Endodermal cell (in vitro differentiated cells): ENCODE results near the gene ADPRS. TPM values are rescaled to one million over a fixed set of nuclear protein-coding genes. Genes with fewer than 3 reads are reported as not detected.

ENCODE experiments used
- DNase-seq: peaks from one replicate; pipeline ENCODE4 v3.0.0-alpha.2; 2017
- H3K27ac ChIP-seq: 2 replicates; pipeline ENCODE4 v1.5.1; 2013; ENCODE audit warnings: mild to moderate bottlenecking, low read depth, low read length, moderate library complexity
- H3K27me3 ChIP-seq: 2 replicates; pipeline ENCODE4 v1.6.1; 2013; ENCODE audit warnings: mild to moderate bottlenecking, low read length, moderate library complexity; ENCODE audit not compliant: insufficient read depth, control insufficient read depth, poor library complexity, severe bottlenecking
- H3K36me3 ChIP-seq: 2 replicates; pipeline ENCODE4 v1.7.0; 2013; ENCODE audit warnings: mild to moderate bottlenecking, low read length, moderate library complexity; ENCODE audit not compliant: control insufficient read depth, insufficient read depth
- H3K4me1 ChIP-seq: one replicate; pipeline ENCODE4 v1.7.0; 2013; ENCODE audit warnings: low read length; ENCODE audit not compliant: control insufficient read depth, insufficient read depth
- H3K4me3 ChIP-seq: 2 replicates; pipeline ENCODE4 v1.5.1; 2013; ENCODE audit warnings: mild to moderate bottlenecking, low read length, moderate library complexity
- H3K9ac ChIP-seq: 2 replicates; pipeline ENCODE4 v1.6.1; 2013; ENCODE audit warnings: mild to moderate bottlenecking, low read length, moderate library complexity; ENCODE audit not compliant: poor library complexity, severe bottlenecking; ENCODE audit errors: extremely low read depth
- H3K9me3 ChIP-seq: 2 replicates; pipeline ENCODE4 v1.6.1; 2013; ENCODE audit warnings: mild to moderate bottlenecking, low read length, moderate library complexity; ENCODE audit not compliant: control insufficient read depth
- H3K27ac Mint-ChIP-seq: 2 replicates; pipeline ENCODE4 v1.8.0; 2020; ENCODE audit warnings: mixed read lengths
- H3K27me3 Mint-ChIP-seq: 2 replicates; pipeline ENCODE4 v1.8.0; 2021; ENCODE audit warnings: mild to moderate bottlenecking, mixed read lengths; ENCODE audit not compliant: insufficient read depth
- H3K36me3 Mint-ChIP-seq: 2 replicates; pipeline ENCODE4 v1.8.0; 2020; ENCODE audit warnings: low read depth, mixed read lengths
- H3K4me1 Mint-ChIP-seq: 2 replicates; pipeline ENCODE4 v1.8.0; 2020; ENCODE audit warnings: mixed read lengths
- H3K4me3 Mint-ChIP-seq: 2 replicates; pipeline ENCODE4 v1.8.0; 2020; ENCODE audit warnings: mild to moderate bottlenecking, moderate library complexity, mixed read lengths
- H3K9me3 Mint-ChIP-seq: 2 replicates; pipeline ENCODE4 v1.8.0; 2020; ENCODE audit warnings: mild to moderate bottlenecking, mixed read lengths
- WGBS, 2 experiments: methylation state at CpG; one replicate each; pipeline versions ENCODE4 v1.1.5 to v1.1.7; 2013; ENCODE audit warnings: missing lambda C conversion rate in 2 of 2, mixed read lengths in 1 of 2; ENCODE audit not compliant: insufficient coverage in 1 of 2, insufficient read length in 1 of 2; 5-methylcytosine and 5-hydroxymethylcytosine counted together
- total RNA-seq, 2 donors: library from RNA; stranded (reverse); fragmentation: NEBNext Ultra II Directional in 1 of 2; extraction: Animal tissue kit (Norgen Biotek cat#: 25700) in 1 of 2; gene quantifications; 2 replicates in 1 of 2; 3 replicates in 1 of 2; pipeline ENCODE4 v1.2.1, GENCODE V29; 2021
- TF ChIP-seq, protein P1 (sequence below): fragments of 200-600 bp; sonication (generic); conservative IDR thresholded peaks from 2 replicates; pipeline ENCODE4 v1.5.0; 2021; ENCODE audit warnings: antibody characterized with exemption, mild to moderate bottlenecking

ADPRS gene
- total RNA-seq, 2 donors from 2014 or later = 22.1 to 25.3 TPM

GRCh38 chr1:36109041-36109679 is 20.5 kb downstream of the ADPRS start:
- 91 to 94% methylated on average over 7 to 11 of the region's 11 CpGs for WGBS, 2 experiments
- H3K4me3 ChIP-seq = no peak overlapping the region
- no peaks in the 10 kb centered on the region for H3K27me3 ChIP-seq
- no peaks in the 10 kb centered on the region for H3K9me3 ChIP-seq
- DNase-seq = no peak
- no peaks in the 10 kb centered on the region for H3K9me3 Mint-ChIP-seq
- no peak overlapping the region for H3K9ac ChIP-seq
- H3K36me3 ChIP-seq = no peaks in the 10 kb centered on the region
- TF ChIP-seq, protein P1, sequence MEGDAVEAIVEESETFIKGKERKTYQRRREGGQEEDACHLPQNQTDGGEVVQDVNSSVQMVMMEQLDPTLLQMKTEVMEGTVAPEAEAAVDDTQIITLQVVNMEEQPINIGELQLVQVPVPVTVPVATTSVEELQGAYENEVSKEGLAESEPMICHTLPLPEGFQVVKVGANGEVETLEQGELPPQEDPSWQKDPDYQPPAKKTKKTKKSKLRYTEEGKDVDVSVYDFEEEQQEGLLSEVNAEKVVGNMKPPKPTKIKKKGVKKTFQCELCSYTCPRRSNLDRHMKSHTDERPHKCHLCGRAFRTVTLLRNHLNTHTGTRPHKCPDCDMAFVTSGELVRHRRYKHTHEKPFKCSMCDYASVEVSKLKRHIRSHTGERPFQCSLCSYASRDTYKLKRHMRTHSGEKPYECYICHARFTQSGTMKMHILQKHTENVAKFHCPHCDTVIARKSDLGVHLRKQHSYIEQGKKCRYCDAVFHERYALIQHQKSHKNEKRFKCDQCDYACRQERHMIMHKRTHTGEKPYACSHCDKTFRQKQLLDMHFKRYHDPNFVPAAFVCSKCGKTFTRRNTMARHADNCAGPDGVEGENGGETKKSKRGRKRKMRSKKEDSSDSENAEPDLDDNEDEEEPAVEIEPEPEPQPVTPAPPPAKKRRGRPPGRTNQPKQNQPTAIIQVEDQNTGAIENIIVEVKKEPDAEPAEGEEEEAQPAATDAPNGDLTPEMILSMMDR = no peak
- H3K4me1 Mint-ChIP-seq = no peaks in the 10 kb centered on the region
- H3K27me3 Mint-ChIP-seq = no peaks in the 10 kb centered on the region
- no peaks in the 10 kb centered on the region for H3K36me3 Mint-ChIP-seq
- no peak overlapping the region for H3K27ac Mint-ChIP-seq
- no peak overlapping the region for H3K4me3 Mint-ChIP-seq
- H3K4me1 ChIP-seq = no peaks in the 10 kb centered on the region
- no peak overlapping the region for H3K27ac ChIP-seq

DNA sequence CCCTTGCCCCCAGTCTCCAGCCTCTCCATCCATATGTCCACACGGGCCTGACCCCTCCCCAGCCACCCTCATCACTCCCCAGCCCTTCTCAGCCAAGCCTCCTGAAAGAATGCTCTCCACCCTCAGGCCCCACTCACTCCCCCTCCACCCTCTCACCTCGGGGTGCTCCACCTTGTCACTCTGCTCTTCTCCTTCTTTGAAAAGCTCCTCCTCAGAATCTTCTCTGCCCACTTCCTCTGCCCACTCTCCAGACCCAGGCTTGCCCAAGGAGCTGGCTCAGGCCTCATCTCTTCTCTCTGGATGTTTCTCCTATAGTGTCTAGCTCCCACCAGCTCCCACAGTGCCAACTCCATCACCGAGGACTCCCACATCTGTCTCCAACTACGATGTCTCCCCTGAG is 22.5 kb downstream of the ADPRS start:
- no peaks in the 10 kb centered on the region for H3K27me3 ChIP-seq
- no peak overlapping the region for H3K4me3 ChIP-seq
- no peak overlapping the region for H3K27ac Mint-ChIP-seq
- no peaks in the 10 kb centered on the region for H3K4me1 Mint-ChIP-seq
- H3K36me3 ChIP-seq = no peaks in the 10 kb centered on the region
- no peak overlapping the region for H3K27ac ChIP-seq
- H3K9ac ChIP-seq = no peak overlapping the region
- H3K9me3 Mint-ChIP-seq = no peaks in the 10 kb centered on the region
- H3K4me1 ChIP-seq = no peaks in the 10 kb centered on the region
- TF ChIP-seq, protein P1 = no peak
- 87 to 92% methylated on average over 2 to 4 of the region's 4 CpGs for WGBS, 2 experiments
- no peaks in the 10 kb centered on the region for H3K27me3 Mint-ChIP-seq
- no peak overlapping the region for H3K4me3 Mint-ChIP-seq
- H3K36me3 Mint-ChIP-seq = no peaks in the 10 kb centered on the region
- no peaks in the 10 kb centered on the region for H3K9me3 ChIP-seq
- no peak for DNase-seq

DNA sequence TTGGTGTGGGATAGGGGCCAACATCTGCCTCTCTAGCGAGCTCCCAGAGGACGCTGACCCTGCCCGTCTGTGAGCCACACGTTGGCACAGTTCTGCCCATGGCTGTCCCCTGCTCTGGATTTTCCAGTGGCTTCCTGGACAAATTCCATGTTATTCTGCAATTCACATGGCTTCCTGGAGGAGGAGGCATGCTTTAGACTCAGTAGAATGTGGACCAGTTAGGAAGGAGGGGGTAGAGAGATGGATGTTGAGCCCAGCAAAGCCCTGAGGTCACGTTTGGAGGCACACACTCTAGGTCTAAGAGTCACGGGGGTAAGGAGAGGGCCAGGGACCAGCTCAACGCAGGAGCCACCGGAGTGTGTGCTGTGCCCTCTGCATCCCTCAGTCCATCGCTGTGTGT is 24.1 kb downstream of the ADPRS start:
- no peaks in the 10 kb centered on the region for H3K9me3 ChIP-seq
- no peaks in the 10 kb centered on the region for H3K36me3 Mint-ChIP-seq
- no peaks in the 10 kb centered on the region for H3K36me3 ChIP-seq
- no peak overlapping the region for H3K4me3 Mint-ChIP-seq
- no peak overlapping the region for H3K27ac Mint-ChIP-seq
- TF ChIP-seq, protein P1 = peak; percentile 10
- H3K27ac ChIP-seq = no peak overlapping the region
- no peak overlapping the region for H3K9ac ChIP-seq
- no peaks in the 10 kb centered on the region for H3K4me1 ChIP-seq
- DNase-seq = no peak
- H3K9me3 Mint-ChIP-seq = no peaks in the 10 kb centered on the region
- no peak overlapping the region for H3K4me3 ChIP-seq
- 92 to 94% methylated on average over 9 of the region's 9 CpGs for WGBS, 2 experiments
- H3K27me3 ChIP-seq = no peaks in the 10 kb centered on the region
- no peaks in the 10 kb centered on the region for H3K4me1 Mint-ChIP-seq
- no peaks in the 10 kb centered on the region for H3K27me3 Mint-ChIP-seq
